Right cardiac atrium (tissue), 5 donors: ENCODE data around the gene MGLL. TPM values are rescaled to one million over a fixed set of nuclear protein-coding genes. Genes with fewer than 3 reads are reported as not detected.

Source experiments
- ATAC-seq, 2 donors: fragments of 200-7000 bp; cut with Tn5 transposase; one replicate each; pipeline versions ENCODE4 v1.8.0 to v1.9.1; 2020; ENCODE audit warnings: moderate library complexity in 2 of 2, mild to moderate bottlenecking in 1 of 2
- DNase-seq, 3 donors: peaks; one replicate each; pipeline ENCODE4 v3.0.0-alpha.2; 2020
- H3K27ac ChIP-seq: one replicate; pipeline ENCODE4 v1.5.1; 2013; ENCODE audit warnings: mild to moderate bottlenecking, low read length, control low read depth, moderate library complexity
- H3K27me3 ChIP-seq: one replicate; pipeline ENCODE4 v1.6.1; 2013; ENCODE audit not compliant: control insufficient read depth, insufficient read depth
- H3K4me1 ChIP-seq: one replicate; pipeline ENCODE4 v1.6.1; 2013; ENCODE audit warnings: low read length; ENCODE audit not compliant: control insufficient read depth, insufficient read depth
- H3K4me3 ChIP-seq: one replicate; pipeline ENCODE4 v1.5.1; 2013; ENCODE audit warnings: low read length, control low read depth
- H3K9me3 ChIP-seq: one replicate; pipeline ENCODE4 v1.6.1; 2013; ENCODE audit warnings: low read length; ENCODE audit not compliant: control insufficient read depth
- WGBS: extraction: QIAGEN DNeasy Blood & Tissue Kit; methylation state at CpG from one replicate; pipeline ENCODE4 v1.1.7; 2013; 5-methylcytosine and 5-hydroxymethylcytosine counted together
- intact Hi-C, 4 donors: fragments of 100-400 bp; cut with DNase I; formaldehyde crosslinking; loops; one replicate each; pipeline versions ENCODE4 v1.11.0 to v1.14.0; 2022 to 2023
- polyA plus RNA-seq: library from polyadenylated mRNA; stranded (reverse); fragments of 200-250 nt; gene quantifications from one replicate; pipeline ENCODE4 v1.2.3, GENCODE V29; 2013
- total RNA-seq, 4 donors: library from RNA; stranded (reverse); fragmentation: NEBNext Ultra II Directional; extraction: Animal tissue kit (Norgen Biotek cat#: 25700); gene quantifications; one replicate each; pipeline ENCODE4 v1.2.1, GENCODE V29; 2021
- donor health status: healthy with polysubstance abuse.
- donor health status: DM: no; HTN: yes; CAD: no.
- donor health status: DM: no; HTN: no; CAD: no.
- donor health status: DM: no; HTN: yes; CAD: no; lungs with severe emphysema.
- donor health status: DM: yes; HTN: yes; CAD: no.

MGLL gene
- total and polyA plus RNA-seq, 5 donors: 52.2 to 80.4 (median 64.9) TPM

DNA sequence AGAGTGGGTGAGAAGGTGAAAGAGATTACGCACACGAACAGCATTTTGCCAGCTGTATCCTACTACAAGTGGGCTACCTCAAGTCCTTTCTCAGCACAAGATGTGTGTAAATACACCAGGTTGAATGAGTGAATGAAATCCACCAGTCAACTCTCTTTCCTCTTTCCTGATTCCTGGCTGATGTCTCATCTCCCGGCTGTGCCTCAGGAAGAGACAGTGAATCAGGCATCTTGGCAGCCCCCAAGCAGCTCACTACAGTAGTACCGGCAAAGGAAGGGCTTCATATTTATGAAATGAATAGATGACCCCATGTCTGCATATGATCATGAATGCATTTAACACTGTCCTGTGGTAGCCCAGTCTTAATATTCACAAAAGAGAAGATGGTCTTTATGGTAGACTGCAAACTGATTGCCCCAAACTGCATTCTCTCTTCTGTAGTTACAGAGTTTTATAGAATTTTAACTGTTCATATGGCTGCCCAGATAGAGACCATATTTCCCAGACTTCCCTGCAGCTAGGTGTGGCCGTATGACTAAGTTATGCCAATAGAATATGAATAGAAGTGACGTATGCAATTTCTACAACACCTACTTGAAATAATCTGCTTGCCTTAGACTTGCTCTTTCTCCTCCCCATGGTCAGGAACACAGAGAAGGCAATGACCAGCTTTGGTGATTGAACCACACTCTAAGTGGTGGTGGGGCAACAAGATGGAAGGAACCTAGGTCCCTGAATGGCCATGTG is 22.7 kb downstream of the MGLL start:
- H3K9me3 ChIP-seq: no peaks in the 10 kb centered on the region
- no peak for DNase-seq
- WGBS: 68% methylated on average over 6 of the region's 6 CpGs
- ATAC-seq: peak in 1 of 2 donors; percentile 39
- H3K27me3 ChIP-seq: no peaks in the 10 kb centered on the region
- intact Hi-C loops: no loop called here
- no peak overlapping the region for H3K4me3 ChIP-seq
- peaks cover 9% of the 10 kb centered on the region for H3K4me1 ChIP-seq
- H3K27ac ChIP-seq: no peak overlapping the region

DNA sequence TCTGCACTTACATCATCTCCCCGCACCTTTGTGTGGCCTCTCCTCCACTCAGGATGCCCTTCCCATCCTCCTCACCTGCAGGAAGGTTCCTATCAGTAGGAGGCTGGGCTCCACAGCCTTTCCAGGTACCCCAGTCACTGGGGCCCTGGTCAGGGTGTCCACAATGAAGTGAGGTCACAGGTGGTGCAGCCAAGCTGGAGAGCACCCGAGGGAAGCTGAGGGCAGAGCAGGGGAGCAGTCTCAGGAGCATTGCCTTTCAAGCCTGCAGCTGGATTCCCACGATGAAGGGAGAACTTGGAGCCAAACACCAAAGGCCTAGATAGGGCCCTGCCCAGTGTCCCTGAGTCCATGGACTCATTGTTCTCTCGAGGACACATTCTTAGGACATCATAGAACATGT is 23.6 kb downstream of the MGLL start:
- no peak for ATAC-seq
- intact Hi-C loops: no loop called here
- Histone ChIP-seq H3K4me3 (no peak overlapping the region), H3K27me3 (no peaks in the 10 kb centered on the region), H3K4me1 (peaks cover 10% of the 10 kb centered on the region), H3K27ac (no peak overlapping the region), H3K9me3 (no peaks in the 10 kb centered on the region)
- DNase-seq: no peak
- WGBS: 73% methylated on average over 4 of the region's 4 CpGs

DNA sequence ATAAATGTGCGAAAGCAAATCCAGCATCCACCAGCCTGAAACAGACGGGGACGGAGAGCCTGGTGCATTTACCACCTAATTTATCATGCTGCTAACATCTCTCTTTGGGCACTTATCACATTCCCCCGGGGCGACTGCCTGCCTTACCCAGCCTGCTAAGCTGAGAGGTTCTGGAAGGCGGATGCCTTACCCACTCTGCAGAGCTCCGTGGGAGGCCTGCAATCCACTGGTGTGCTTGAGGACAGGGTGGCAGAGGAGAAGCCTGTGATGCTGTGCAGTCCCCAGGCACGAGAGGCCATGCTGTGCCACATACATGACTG is 25.5 kb downstream of the MGLL start:
- DNase-seq (no peak), ATAC-seq (no peak)
- Histone ChIP-seq H3K4me1 (peaks cover 13% of the 10 kb centered on the region), H3K4me3 (no peak overlapping the region), H3K27me3 (no peaks in the 10 kb centered on the region), H3K27ac (no peak overlapping the region), H3K9me3 (no peaks in the 10 kb centered on the region)
- intact Hi-C loops: no loop called here
- 84% methylated on average over 8 of the region's 8 CpGs for WGBS

DNA sequence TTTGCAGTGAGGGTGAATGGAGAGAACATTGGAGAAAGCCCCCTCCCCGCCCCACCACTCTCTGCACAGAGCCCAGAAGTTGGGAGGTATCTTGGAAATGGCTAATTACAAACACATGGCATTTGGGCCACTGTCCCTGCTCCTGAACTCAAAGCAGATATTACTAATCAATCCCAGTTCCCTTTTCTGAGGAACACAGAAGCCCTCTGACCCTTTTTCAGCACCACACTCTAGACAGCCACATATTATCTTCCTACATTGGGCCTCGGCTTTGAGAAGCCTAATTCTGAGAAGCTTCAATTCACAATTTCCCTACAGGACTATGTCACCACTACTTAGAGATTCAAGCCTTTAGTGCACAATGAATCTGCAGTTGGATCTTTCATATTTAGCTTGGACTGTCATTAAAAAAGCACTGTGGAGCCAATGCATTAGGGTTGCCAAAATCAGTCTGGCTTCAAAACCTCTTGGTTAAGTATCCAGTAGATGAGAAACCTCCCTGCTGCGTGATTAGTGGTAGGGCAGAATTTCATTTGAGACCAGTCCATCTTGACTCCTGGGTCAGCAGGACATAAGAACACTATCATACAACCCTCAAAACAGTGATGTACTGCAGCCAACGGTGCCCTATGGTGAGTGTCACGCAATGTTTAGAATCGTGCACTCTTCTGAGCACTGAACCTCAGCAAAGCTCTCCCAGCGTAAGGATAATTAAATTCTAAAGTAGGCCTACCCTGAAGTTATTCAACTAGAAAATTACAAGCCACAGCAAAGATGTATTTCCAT is 26.1 kb downstream of the MGLL start:
- peak in 1 of 2 donors; percentile 52 for ATAC-seq
- Histone ChIP-seq H3K4me1 (peaks cover 13% of the 10 kb centered on the region), H3K27ac (no peak overlapping the region), H3K9me3 (no peaks in the 10 kb centered on the region), H3K4me3 (no peak overlapping the region), H3K27me3 (no peaks in the 10 kb centered on the region)
- 72% methylated on average over 7 of the region's 7 CpGs for WGBS
- DNase-seq: no peak
- intact Hi-C loops: no loop called here

DNA sequence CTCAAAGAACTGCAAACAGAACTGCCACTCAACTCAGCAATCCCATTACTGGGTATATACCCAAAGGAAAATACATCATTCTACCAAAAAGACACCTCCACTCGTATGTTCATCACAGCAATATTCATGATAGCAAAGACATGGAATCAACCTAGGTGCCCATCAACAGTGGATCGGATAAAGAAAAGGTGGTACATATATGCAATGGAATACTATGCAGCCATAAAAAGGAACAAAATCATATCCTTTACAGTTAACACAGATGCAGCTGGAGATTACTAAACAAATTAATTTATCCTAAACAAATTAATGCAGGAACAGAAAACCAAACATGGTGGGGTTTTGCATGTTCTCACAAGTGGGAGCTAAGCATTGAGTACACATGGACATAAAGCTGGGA is 27.3 kb downstream of the MGLL start:
- H3K27ac ChIP-seq: no peak overlapping the region
- H3K4me1 ChIP-seq: peaks cover 10% of the 10 kb centered on the region
- no peaks in the 10 kb centered on the region for H3K27me3 ChIP-seq
- DNase-seq: no peak
- intact Hi-C loops: no loop called here
- no peak overlapping the region for H3K4me3 ChIP-seq
- WGBS: 95% methylated on average over 2 of the region's 2 CpGs
- ATAC-seq: no peak
- no peaks in the 10 kb centered on the region for H3K9me3 ChIP-seq

DNA sequence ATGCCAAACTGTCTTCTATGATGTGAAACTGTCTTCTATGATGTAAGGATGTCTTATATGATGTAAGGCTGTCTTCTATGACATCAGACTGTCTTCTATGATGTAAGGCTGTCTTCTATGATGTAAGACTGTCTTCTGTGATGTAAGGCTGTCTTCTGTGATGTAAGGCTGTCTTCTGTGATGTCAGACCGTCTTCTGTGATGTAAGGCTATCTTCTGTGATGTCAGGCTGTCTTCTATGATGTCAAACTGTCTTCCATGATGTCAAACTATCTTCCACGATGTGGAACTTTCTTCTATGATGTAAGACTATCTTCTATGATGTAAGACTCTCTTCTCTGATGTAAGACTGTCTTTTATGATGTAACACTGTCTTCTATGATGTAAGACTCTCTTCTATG is 27.9 kb downstream of the MGLL start:
- 92% methylated on average over 2 of the region's 2 CpGs for WGBS
- no peak overlapping the region for H3K27ac ChIP-seq
- H3K9me3 ChIP-seq: no peaks in the 10 kb centered on the region
- ATAC-seq (no peak), DNase-seq (no peak)
- H3K4me1 ChIP-seq: peaks cover 10% of the 10 kb centered on the region
- no peaks in the 10 kb centered on the region for H3K27me3 ChIP-seq
- H3K4me3 ChIP-seq: no peak overlapping the region
- intact Hi-C loops: no loop called here

DNA sequence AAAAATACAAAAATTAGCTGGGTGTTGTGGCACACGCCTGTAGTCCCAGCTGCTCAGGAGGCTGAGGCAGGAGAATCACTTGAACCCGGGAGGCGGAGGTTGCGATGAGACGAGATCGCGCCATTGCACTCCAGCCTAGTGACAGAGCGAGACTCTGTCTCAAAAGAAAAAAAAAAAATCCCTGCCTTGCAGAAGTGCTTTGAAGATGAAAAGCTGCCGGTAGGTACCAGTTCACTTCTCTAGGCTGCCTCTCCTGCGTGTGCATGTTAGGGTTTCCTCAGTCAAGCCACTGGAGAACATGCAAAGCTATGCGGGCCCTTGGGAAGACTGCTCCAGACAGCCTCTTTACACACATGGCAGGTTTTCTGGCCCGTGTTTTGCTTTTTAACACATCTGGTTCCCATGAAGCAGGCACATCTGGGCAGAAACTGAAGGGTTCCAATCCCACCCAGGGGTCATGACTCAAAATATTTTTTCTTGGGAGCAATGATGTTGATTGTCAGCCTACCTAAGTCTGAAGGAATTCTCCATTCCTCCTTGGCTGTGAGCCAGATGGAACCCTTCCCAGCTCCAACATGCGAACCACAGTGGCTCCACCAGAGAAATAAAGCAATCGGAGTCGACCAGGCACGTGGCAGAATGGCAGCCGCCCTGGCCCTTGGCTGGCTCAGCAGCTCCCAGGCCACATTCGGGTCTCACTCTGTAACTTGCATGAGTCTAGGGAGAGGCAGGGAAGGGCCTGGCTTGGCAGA is 29.6 kb downstream of the MGLL start:
- intact Hi-C loops: no loop called here
- Histone ChIP-seq H3K4me1 (peaks cover 19% of the 10 kb centered on the region), H3K27ac (no peak overlapping the region), H3K4me3 (no peak overlapping the region), H3K27me3 (no peaks in the 10 kb centered on the region), H3K9me3 (no peaks in the 10 kb centered on the region)
- DNase-seq (peak; percentile 81 to 86 (median 85)), ATAC-seq (peak; percentile 60 to 70)
- WGBS: 66% methylated on average over 18 of the region's 18 CpGs

DNA sequence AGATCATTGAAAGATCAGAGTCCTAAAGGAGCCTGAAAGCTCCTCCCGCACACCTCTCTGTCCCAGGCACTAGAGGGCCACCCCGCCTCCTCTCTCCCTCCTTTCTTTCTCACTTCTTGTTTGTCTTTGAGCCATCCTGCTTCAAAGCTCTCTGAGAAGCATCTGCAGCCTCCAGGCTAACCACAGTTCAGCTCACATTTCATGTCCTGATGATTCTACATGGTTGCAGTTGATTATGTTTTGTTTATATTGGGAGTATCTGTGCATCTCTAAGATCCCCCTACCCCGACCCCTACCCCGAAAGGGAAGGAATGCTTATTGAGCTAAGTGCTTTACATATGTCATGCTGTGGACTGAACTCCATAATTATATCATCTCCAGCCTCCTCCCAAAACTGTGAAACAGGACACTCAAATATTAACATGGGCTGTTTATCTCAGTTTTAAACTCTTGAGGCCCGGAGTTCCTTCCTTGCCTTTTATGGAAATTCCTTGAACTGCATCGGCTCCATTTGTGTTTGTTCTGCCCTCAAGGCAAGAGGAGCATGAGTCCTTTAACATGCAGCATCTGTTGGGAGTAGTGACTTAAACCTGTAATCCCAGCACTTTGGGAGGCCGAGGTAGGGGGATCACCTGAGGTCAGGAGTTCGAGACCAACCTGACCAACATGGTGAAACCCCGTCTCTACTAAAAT is 30.9 kb downstream of the MGLL start:
- Histone ChIP-seq H3K27me3 (no peaks in the 10 kb centered on the region), H3K9me3 (no peaks in the 10 kb centered on the region), H3K4me3 (no peak overlapping the region), H3K27ac (no peak overlapping the region), H3K4me1 (peaks cover 26% of the 10 kb centered on the region)
- no peak for DNase-seq
- WGBS: 62% methylated on average over 9 of the region's 9 CpGs
- ATAC-seq: no peak
- intact Hi-C loops: no loop called here

DNA sequence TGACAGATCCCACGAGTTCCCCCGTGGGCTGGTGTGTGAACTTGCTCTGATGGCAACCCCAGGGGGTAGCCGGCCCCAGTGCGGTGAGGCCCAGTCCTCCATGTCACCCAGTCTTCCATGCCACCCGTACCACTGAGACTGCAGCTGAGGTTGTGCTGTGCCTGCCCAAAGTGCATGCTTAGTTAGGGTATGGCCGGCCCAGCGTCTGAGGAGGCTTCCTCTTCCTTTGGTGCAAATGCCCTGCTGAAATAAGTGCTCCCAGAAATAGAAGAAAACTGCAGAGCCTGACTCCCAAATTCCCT is 31.5 kb downstream of the MGLL start:
- no peak overlapping the region for H3K27ac ChIP-seq
- no peak for DNase-seq
- H3K4me1 ChIP-seq: peaks cover 26% of the 10 kb centered on the region
- no peaks in the 10 kb centered on the region for H3K27me3 ChIP-seq
- intact Hi-C loops: no loop called here
- no peaks in the 10 kb centered on the region for H3K9me3 ChIP-seq
- no peak overlapping the region for H3K4me3 ChIP-seq
- ATAC-seq: no peak
- 72% methylated on average over 7 of the region's 7 CpGs for WGBS

DNA sequence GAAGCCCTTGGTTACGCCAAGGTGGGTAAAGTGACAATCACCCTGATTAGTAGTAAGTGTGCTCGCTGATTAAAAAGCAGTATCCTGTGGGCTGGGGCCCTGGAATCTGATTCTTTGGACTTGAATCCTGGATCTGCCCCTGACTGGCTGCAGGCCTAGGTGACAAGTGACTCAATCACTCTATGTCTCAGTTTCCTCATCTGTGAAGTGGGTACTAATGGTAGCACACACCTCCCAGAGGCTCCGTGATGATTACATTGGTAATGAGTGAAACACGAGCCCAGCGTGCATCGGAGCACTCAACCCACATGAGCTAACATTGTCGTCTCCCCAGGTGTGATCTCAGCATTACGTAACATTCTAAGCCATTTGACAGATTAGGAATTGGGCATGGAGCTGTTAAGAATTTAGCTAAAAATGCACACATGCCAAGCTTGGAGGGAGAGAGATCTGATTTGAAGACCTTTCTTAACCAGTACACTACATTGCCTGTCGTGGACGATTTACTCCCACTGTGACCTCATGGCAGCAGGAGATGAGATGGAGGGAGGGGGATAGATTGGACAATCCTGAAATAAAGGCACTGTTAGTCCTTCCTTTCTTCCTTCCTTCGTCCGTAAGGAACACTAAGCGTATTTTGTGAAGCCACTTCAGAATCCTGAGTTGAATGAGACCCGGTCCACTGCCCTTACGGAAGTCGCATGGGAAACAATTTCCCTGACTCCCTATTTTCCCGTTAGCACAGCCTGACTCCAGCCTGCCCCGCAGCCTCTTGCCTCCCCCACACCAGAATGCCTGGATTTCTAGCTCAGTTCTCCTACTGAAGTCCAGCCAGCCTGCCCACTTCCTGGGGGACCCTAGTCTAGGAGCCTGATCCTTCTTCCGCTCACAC is 32.1 kb downstream of the MGLL start:
- Histone ChIP-seq H3K4me1 (peaks cover 28% of the 10 kb centered on the region), H3K4me3 (no peak overlapping the region), H3K27ac (no peak overlapping the region), H3K27me3 (no peaks in the 10 kb centered on the region), H3K9me3 (no peaks in the 10 kb centered on the region)
- WGBS: 86% methylated on average over 19 of the region's 19 CpGs
- intact Hi-C loops: no loop called here
- ATAC-seq (no peak), DNase-seq (no peak)
